Gastroesophageal sphincter (tissue), 4 donors: ENCODE measurements around the gene ZNF236. TPM values are rescaled to one million over a fixed set of nuclear protein-coding genes. Genes with fewer than 3 reads are reported as not detected.
A peak's percentile ranks its signal among the peaks of the same experiment; 100 is the strongest.
"Not testable (repeated sequence)": the region's sequence is repeated elsewhere in the genome, so short reads cannot be mapped to it uniquely, and the experiment has no call there.

Source experiments
- ATAC-seq: fragments of 150-250 bp; one replicate; pipeline ENCODE4 v1.9.1; 2016; ENCODE audit warnings: mild to moderate bottlenecking, moderate library complexity
- H3K27ac ChIP-seq, 4 donors: fragments of 200-600 bp; sonication (generic) in 3 of 4; 1 replicate in 3 of 4; 2 replicates in 1 of 4; pipeline ENCODE4 v1.5.1; 2016 to 2019
- H3K27me3 ChIP-seq: fragments of 200-600 bp; sonication (generic); one replicate; pipeline ENCODE4 v1.5.1; 2019
- H3K36me3 ChIP-seq, 2 donors: fragments of 200-600 bp; sonication (generic); one replicate each; pipeline ENCODE4 v1.5.1; 2019; ENCODE audit warnings: control low read depth in 1 of 2
- H3K4me1 ChIP-seq, 3 donors: fragments of 200-600 bp; sonication (generic); 1 replicate in 2 of 3; 2 replicates in 1 of 3; pipeline ENCODE4 v1.5.1; 2016 to 2019; ENCODE audit warnings: control low read depth in 2 of 3
- H3K4me3 ChIP-seq, 2 donors: fragments of 200-600 bp; sonication (generic); one replicate each; pipeline ENCODE4 v1.5.1; 2019; ENCODE audit warnings: mild to moderate bottlenecking in 1 of 2, moderate library complexity in 1 of 2
- H3K9me3 ChIP-seq, 3 donors: fragments of 200-600 bp; sonication (generic); one replicate each; pipeline ENCODE4 v1.5.1; 2017 to 2019; ENCODE audit warnings: control low read depth in 2 of 3
- EP300 ChIP-seq: sonication (generic); formaldehyde crosslinking; IDR thresholded peaks from one replicate; pipeline ENCODE4 v1.6.1; 2017; ENCODE audit warnings: antibody characterized with exemption, mild to moderate bottlenecking
- POLR2A ChIP-seq, 2 donors: fragments of 450-650 bp; IDR thresholded peaks; one replicate each; pipeline ENCODE4 v1.6.1; 2017; ENCODE audit warnings: antibody characterized with exemption in 2 of 2, mild to moderate bottlenecking in 2 of 2, moderate library complexity in 1 of 2
- POLR2AphosphoS5 ChIP-seq: sonication (generic); formaldehyde crosslinking; IDR thresholded peaks from one replicate; pipeline ENCODE4 v1.6.1; 2017; ENCODE audit warnings: antibody characterized with exemption
- WGBS, 2 donors: methylation state at CpG; one replicate each; pipeline ENCODE4 v1.1.5; 2018; ENCODE audit warnings: low coverage in 1 of 2; 5-methylcytosine and 5-hydroxymethylcytosine counted together
- total RNA-seq, 4 donors: library from RNA; depleted of rRNA; stranded (reverse); fragments of >200 nt; gene quantifications; one replicate each; pipeline ENCODE4 v1.1.0, GENCODE V29; 2016
- TF ChIP-seq, protein P1 (sequence below), 4 experiments: fragments of 200-600 bp in 2 of 4; fragments of 450-650 bp in 2 of 4; sonication (generic) in 1 of 4; IDR thresholded peaks; one replicate each; pipeline ENCODE4 v1.5.1; 2017 to 2019; ENCODE audit warnings: antibody characterized with exemption in 4 of 4, mild to moderate bottlenecking in 2 of 4, moderate library complexity in 2 of 4

Gene ZNF236
- total RNA-seq, result 10 to 100 TPM in 3 of 4 donors, 1 to 10 TPM in 1; 8.5 to 26.8 (median 16.8) TPM

- Histone ChIP-seq H3K27ac (peak within 1 kb of the TSS; percentile 87 to 100 (median 96)), H3K9me3 (no peaks in the 10 kb centered on the region), H3K4me1 (peaks cover 0 to 66% (median 14%) of the 10 kb centered on the region in 3 donors), H3K36me3 (no peaks in the 10 kb centered on the region), H3K4me3 (peak within 1 kb of the TSS; percentile 85 to 91), H3K27me3 (no peaks in the 10 kb centered on the region)
- ATAC-seq, result peak; percentile 88
- no CpG with 5 or more reads among the region's 113 CpGs for WGBS, 2 donors
- peak; percentile 89 to 91 for TF ChIP-seq POLR2A (IDR thresholded peaks at IDR 0.05)
- TF ChIP-seq POLR2AphosphoS5, result peak; percentile 55
- TF ChIP-seq, protein P1, sequence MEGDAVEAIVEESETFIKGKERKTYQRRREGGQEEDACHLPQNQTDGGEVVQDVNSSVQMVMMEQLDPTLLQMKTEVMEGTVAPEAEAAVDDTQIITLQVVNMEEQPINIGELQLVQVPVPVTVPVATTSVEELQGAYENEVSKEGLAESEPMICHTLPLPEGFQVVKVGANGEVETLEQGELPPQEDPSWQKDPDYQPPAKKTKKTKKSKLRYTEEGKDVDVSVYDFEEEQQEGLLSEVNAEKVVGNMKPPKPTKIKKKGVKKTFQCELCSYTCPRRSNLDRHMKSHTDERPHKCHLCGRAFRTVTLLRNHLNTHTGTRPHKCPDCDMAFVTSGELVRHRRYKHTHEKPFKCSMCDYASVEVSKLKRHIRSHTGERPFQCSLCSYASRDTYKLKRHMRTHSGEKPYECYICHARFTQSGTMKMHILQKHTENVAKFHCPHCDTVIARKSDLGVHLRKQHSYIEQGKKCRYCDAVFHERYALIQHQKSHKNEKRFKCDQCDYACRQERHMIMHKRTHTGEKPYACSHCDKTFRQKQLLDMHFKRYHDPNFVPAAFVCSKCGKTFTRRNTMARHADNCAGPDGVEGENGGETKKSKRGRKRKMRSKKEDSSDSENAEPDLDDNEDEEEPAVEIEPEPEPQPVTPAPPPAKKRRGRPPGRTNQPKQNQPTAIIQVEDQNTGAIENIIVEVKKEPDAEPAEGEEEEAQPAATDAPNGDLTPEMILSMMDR (IDR thresholded peaks at IDR 0.05), result no peak
Measured at GRCh38 chr18:76822506-76823160, at the start of gene ZNF236. Gene ZNF236 (plus strand): TSS chr18:76822557. CDS start chr18:76822608, 51 bp downstream.

- Histone ChIP-seq H3K27me3 (peaks cover 9% of the 10 kb centered on the region), H3K36me3 (no peaks in the 10 kb centered on the region), H3K4me1 (no peaks in the 10 kb centered on the region), H3K4me3 (no peak overlapping the region), H3K27ac (no peak overlapping the region), H3K9me3 (no peaks in the 10 kb centered on the region)
- ATAC-seq, result no peak
- TF ChIP-seq POLR2A (IDR thresholded peaks at IDR 0.05) (no peak), POLR2AphosphoS5 (no peak), EP300 (no peak)
- TF ChIP-seq, protein P1 (IDR thresholded peaks at IDR 0.05), result no peak
- 10 to 100% methylated on average over 2 to 5 of the region's 8 CpGs for WGBS, 2 donors
Measured at GRCh38 chr18:76772665-76773064, 49.7 kb upstream of the ZNF236 start.

DNA sequence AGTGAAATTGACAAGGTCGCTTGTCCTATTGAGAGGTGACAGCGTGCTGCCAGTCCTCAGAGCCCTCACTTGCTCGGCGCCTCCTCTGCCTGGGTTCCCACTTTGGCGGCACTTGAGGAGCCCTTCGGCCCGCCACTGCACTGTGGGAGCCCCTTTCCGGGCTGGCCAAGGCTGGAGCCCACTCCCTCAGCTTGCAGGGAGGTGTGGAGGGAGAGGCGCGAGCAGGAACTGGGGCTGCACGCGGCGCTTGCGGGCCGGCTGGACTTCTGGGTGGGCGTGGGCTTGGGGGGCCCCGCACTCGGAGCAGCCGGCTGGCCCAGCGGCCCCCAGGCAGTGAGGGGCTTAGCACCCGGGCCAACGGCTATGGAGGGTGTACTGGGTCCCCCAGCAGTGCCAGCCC is 45.3 kb upstream of the ZNF236 start:
- not testable (repeated sequence) for H3K4me1 ChIP-seq, ATAC-seq, H3K4me3 ChIP-seq, H3K27me3 ChIP-seq, H3K27ac ChIP-seq, H3K9me3 ChIP-seq, H3K36me3 ChIP-seq
- WGBS, 2 donors, result 100% methylated on average over 1 of the region's 22 CpGs; no CpG with 5 or more reads in 1 of the 2 donors

- no peak overlapping the region for H3K4me3 ChIP-seq
- no peaks in the 10 kb centered on the region for H3K9me3 ChIP-seq
- peaks cover 20% of the 10 kb centered on the region for H3K27me3 ChIP-seq
- H3K36me3 ChIP-seq, result no peaks in the 10 kb centered on the region
- TF ChIP-seq EP300 (no peak), POLR2A (IDR thresholded peaks at IDR 0.05) (no peak), POLR2AphosphoS5 (no peak)
- TF ChIP-seq, protein P1 (IDR thresholded peaks at IDR 0.05), result no peak
- ATAC-seq, result no peak
- WGBS, 2 donors, result 87 to 94% methylated on average over 19 to 24 of the region's 29 CpGs
- H3K4me1 ChIP-seq, result no peaks in the 10 kb centered on the region
- no peak overlapping the region for H3K27ac ChIP-seq
Measured at GRCh38 chr18:76783786-76784484, 38.4 kb upstream of the ZNF236 start.

- no peak for ATAC-seq
- Histone ChIP-seq H3K27ac (no peak overlapping the region), H3K36me3 (no peaks in the 10 kb centered on the region), H3K9me3 (peaks cover 0 to under 1% (median 0%) of the 10 kb centered on the region in 3 donors), H3K4me1 (no peaks in the 10 kb centered on the region), H3K4me3 (no peak overlapping the region), H3K27me3 (peaks cover 20% of the 10 kb centered on the region)
- 69 to 80% methylated on average over 3 to 6 of the region's 6 CpGs for WGBS, 2 donors
- TF ChIP-seq POLR2AphosphoS5, result no peak
- no peak for TF ChIP-seq EP300
- TF ChIP-seq POLR2A (IDR thresholded peaks at IDR 0.05), result no peak
- TF ChIP-seq, protein P1 (IDR thresholded peaks at IDR 0.05), result no peak
Measured at GRCh38 chr18:76785872-76786271, 36.5 kb upstream of the ZNF236 start.
